Activated naive CD8-positive, alpha-beta T cell treated with anti-CD3 and anti-CD28 coated beads, Interleukin-2, amount 50 U/mL, for 16 hours (primary cell): ENCODE measurements around the gene CFAP20DC.
"Not testable (repeated sequence)": the region's sequence is repeated elsewhere in the genome, so short reads cannot be mapped to it uniquely, and the experiment has no call there.

Experiments
- DNase-seq: peaks from one replicate; pipeline ENCODE4 v3.0.0-alpha.2; 2020; ENCODE audit warnings: low read depth, low spot score

CFAP20DC gene

GRCh38 chr3:58746758-58747157 lies 303.1 kb downstream of the CFAP20DC start:
- DNase-seq, result no peak

DNA sequence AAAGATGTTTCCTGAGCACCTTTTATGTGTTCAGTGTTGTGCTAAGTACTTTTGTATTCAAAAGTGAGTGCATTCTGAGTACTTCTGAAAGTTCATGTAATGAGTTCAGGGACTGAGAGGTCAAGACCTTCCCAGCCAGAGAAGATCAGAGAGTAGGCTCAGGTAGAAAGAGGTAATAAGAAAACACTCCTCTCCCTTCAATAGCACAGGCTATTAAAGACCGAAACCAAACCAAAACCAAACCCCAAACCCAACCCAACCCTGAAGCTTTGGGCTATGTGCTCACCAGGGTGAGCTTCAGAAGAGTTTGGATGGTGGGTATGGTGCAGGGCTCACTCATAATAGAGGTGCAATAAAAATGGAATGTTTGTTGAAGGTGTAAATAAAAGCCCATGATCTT lies 306.5 kb downstream of the CFAP20DC start:
- DNase-seq, result no peak

DNA sequence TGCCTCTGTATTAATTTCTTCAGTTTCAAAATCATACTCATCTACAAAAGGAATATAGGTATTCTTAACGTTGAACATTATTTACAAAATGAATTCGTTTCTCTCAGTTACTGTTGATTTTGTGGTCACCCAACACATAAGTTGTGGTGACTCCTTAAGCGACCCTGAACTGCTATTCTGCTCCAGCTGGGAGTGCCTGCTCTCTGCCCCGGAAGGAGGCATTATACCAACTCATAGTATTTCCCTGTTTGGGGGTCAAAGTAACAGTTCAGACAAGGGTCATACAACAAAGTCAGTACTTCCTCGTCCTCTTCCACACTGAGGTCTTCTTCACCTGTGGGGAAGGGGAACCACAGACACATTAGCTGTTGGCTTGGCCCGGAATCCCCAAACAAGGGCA lies 307.6 kb downstream of the CFAP20DC start:
- DNase-seq, result no peak

- no peak for DNase-seq
Measured at GRCh38 chr3:58737644-58738043, 312.2 kb downstream of the CFAP20DC start.

GRCh38 chr3:58731673-58732072 lies 318.2 kb downstream of the CFAP20DC start:
- DNase-seq, result no peak

DNA sequence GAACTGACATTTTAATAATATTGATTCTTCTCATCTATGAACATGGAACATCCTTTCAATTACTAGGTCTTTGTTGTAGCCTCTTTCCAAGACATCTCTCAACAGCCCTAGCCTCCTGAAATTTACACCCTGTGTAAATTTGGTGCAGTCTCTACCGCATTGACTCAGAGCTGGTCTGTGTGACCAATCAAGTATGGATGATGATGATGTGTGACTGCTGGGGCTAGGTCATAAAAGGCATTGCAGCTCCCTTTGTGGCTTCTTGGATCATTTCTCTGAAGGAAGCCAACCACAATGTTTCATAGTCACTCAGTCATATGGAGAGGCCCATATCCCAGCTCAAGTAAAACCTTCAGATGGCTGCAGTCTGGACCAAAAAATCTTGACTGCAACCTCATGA lies 321.1 kb downstream of the CFAP20DC start:
- no peak for DNase-seq

DNA sequence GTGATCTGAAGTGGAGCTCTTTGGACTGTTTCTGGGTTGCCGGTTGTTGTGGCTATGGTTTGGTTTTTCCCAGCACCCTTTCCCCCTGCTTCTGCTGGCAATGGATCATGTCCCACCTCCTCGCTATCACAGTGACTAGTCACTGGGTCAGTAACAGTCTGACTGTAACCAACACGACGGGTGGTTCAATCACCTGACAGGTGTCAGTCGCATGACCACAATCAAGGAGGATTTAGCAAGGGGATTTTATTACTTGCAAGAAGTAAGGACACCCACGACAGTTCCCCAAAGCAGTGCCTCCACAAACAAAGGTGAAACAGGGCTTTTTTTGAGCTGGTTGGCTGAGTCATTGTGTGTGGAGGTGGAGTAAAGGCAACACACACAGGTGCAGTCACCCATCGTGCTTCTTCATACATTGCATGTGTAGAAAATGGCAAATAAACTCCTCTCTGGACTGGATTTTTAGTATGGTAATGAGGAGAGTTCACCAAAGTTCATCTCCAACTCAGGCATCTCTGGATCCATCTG lies 324.4 kb downstream of the CFAP20DC start:
- no peak for DNase-seq

- DNase-seq, result no peak
Measured at GRCh38 chr3:58724336-58724735, 325.5 kb downstream of the CFAP20DC start.

DNA sequence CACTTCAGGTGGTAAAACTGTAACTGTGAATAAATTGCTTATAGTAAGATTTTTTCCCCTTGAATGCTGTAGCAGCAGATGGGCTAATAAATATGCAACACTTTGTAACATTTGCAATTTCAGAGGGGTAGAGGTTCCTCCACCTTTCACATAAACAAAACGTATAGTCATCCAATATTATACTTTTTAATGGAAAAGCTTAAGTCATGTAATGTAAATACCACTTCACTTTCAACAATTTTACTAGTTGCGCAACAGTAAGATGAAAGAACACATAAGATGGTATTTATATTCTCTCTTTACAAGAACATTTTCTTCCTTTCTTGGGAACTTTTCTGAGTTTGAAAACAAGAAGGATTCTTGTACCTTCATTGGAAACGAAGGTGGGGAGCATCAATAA lies 326.7 kb downstream of the CFAP20DC start:
- DNase-seq, result no peak

DNA sequence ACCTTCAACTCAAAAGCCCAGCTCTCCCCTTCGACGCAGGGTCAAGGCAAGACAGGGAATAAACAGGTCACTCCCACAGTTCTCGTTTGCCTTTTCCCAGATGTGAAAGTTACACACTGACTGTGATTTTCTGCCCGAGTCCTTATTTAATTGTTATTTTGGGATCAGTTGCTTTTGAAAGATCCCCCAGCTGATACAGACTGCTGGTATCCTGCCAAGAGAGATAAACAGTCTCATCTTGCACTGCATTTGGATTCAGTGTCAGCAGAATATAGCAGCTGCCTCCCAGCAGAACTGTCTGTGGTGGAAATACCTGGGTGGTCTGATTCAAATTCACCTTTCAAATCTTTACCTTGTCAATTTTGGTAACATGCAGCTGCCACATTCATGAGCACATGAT lies 327.3 kb downstream of the CFAP20DC start:
- no peak for DNase-seq

DNA sequence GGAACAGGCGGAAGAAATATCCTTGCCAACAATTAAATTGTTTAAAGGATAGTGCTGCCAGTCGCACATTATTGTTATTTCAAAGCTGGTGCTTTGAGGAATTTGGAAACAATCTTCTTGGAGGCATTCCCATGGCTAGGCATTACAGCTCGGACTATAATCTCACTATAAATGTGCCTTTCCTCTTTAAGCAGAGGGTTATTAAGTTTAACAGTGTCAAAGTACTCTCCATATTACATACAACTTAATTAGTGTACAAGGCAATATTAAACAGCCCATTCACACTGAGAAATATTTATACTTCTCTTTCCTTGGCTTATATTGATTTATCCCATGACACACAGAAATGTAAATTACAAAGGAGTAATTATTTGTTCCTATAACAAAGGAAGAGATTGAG lies 329.3 kb downstream of the CFAP20DC start:
- DNase-seq, result no peak

GRCh38 chr3:58719684-58720083 lies 330.1 kb downstream of the CFAP20DC start:
- no peak for DNase-seq

DNA sequence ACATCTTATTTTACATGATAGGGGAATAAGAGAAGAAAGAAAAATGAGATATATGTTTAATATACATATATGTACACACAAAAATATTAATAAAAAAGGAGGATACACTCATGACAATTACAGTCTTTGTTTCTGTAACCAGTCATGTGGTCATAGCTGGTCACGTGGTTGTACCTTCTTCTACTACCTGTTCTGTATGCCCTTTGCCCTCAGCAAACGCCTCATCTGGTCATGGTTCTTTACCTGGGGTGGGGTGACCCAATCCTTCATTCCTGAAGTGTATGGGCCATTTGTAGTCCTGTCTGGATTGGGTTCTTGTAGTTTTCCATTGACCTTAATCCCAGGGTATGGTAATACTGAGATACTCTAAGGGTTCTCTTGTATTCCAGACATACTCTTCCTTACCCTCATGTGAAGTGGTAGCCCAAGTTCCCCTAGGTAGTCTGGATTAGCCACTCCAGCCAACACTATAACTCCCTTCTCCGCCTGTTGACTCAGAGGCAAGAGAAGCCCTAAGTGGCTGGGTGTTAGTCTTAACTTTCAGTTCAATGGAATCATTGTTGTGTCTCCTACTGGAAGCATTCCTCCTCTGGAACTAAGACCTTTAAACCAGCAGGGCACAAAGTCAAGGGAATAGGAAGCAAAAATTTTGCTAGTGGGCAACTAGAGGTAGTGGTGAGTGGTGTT lies 336.0 kb downstream of the CFAP20DC start:
- no peak for DNase-seq

DNA sequence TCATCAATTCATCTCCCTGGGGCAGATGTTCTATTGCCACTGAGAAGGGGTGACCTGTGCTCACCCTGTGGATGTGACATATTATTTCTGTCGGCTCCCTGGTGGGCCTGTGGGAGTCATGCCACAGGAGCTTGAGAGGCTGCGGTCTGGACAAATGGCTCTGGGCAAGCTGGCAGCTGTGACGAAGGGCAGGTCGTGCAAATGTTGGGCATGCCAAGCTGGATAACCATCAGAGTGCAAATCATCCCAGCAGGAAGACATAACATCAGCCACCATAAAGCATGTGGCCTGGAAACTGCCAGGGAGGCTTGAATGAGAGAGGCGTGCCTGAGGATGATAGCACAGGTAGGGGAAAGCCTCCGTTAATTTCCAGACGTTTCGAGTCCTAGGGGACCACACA lies 338.0 kb downstream of the CFAP20DC start:
- DNase-seq, result no peak

DNA sequence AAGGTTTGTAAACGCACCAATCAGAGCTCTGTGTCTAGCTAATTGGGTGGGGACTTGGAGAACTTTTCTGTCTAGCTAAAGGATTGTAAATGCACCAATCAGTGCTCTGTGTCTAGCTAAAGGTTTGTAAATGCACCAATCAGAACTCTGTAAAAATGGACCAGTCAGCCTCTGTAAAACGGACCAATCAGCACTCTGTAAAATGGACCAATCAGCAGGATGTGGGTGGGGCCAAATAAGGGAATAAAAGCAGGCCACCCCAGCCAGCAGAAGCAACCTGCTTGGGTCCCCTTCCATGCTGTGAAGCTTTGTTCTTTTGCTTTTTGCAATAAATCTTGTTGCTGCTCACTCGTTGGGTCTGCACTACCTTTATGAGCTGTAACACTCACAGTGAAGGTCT lies 340.8 kb downstream of the CFAP20DC start:
- DNase-seq, result not testable (repeated sequence)

- no peak for DNase-seq
Measured at GRCh38 chr3:58708116-58708791, 341.6 kb downstream of the CFAP20DC start.

- no peak for DNase-seq
Measured at GRCh38 chr3:58707390-58707930, 342.4 kb downstream of the CFAP20DC start.

DNA sequence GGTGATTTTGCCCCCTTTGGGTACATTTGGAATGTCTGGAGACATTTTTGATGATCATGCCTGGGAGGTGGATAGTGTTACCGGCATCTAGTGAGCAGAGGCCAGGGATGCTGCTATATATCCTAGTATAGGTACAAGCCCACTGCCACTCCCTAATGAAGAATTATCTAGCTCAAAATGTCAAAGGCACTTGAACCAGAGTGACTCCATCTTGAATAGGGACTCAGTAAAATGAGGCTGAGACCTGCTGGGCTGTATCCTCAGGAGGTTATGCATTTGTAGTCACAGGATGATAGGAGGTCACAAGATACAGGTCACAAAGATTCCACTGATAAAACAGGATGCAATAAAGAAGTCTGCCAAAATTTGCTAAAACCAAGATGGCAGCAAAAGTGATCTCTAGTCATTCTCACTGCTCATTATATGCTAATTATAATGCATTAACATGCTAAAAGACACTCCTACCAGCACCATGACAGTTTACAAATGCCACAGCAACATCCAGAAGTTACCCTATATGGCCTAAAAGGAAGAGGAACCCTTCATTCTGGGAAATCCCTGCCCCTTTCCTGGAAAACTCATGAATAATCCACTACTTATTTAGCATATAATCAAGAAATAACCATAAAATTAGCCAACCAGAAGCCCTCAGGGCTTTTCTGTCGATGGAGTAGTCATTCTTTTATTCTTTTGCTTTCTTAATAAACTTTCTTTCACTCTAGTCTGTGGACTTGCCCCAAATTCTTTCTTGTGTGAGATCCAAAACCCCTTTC lies 343.2 kb downstream of the CFAP20DC start:
- DNase-seq, result no peak

DNA sequence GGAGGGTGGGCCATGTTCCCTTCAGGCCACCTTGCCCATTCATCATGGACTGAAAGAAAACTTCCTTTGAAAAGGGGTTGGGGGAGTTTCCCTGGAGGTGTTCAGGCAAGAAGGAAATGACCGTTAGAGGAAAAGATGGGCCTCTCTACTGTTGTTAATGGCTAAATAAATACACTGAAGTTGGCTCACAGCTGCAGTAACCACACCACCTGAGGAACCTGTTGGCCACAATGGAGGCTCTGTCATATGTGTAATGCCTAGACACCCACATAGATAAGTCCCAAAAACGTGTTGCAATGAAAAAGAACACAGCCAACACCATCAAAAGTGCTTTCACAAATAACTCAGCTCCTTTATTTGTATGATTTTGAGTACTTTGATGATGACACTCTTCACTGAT lies 345.1 kb downstream of the CFAP20DC start:
- no peak for DNase-seq

GRCh38 chr3:58704304-58704703 lies 345.5 kb downstream of the CFAP20DC start:
- not testable (repeated sequence) for DNase-seq

- no peak for DNase-seq
Measured at GRCh38 chr3:58698246-58698645, 351.6 kb downstream of the CFAP20DC start.

GRCh38 chr3:58697561-58697960 lies 352.3 kb downstream of the CFAP20DC start:
- no peak for DNase-seq
